Progenitor cell of endocrine pancreas (in vitro differentiated cells): Measurements from ENCODE around the gene RNF213. TPM values are rescaled to one million over a fixed set of nuclear protein-coding genes. Genes with fewer than 3 reads are reported as not detected.
A peak's percentile ranks its signal among the peaks of the same experiment; 100 is the strongest.

Experiments
- DNase-seq: peaks from one replicate; pipeline ENCODE4 v3.0.0; 2021; ENCODE audit warnings: low spot score; ENCODE audit not compliant: unreplicated experiment
- H3K27ac Mint-ChIP-seq: 2 replicates; pipeline ENCODE4 v1.8.0; 2021; ENCODE audit warnings: mild to moderate bottlenecking, moderate library complexity, mixed read lengths
- H3K27me3 Mint-ChIP-seq: 2 replicates; pipeline ENCODE4 v1.8.0; 2021; ENCODE audit warnings: mixed read lengths
- H3K36me3 Mint-ChIP-seq: 2 replicates; pipeline ENCODE4 v1.8.0; 2022; ENCODE audit warnings: mixed read lengths; ENCODE audit not compliant: insufficient read depth
- H3K4me1 Mint-ChIP-seq: 2 replicates; pipeline ENCODE4 v1.8.0; 2021; ENCODE audit warnings: low read depth, mixed read lengths
- H3K4me3 Mint-ChIP-seq: 2 replicates; pipeline ENCODE4 v1.8.0; 2021; ENCODE audit warnings: low read depth, mild to moderate bottlenecking, moderate library complexity, mixed read lengths
- H3K9me3 Mint-ChIP-seq: 2 replicates; pipeline ENCODE4 v1.8.0; 2021; ENCODE audit warnings: low read depth, mixed read lengths
- total RNA-seq: library from RNA; stranded (reverse); gene quantifications from 2 replicates; pipeline ENCODE4 v1.2.1, GENCODE V29; 2021
- TF ChIP-seq, protein P1 (sequence below): fragments of 200-600 bp; sonication (generic); IDR thresholded peaks from one replicate; pipeline ENCODE4 v1.5.0; 2021; ENCODE audit warnings: antibody characterized with exemption, mild to moderate bottlenecking; ENCODE audit not compliant: unreplicated experiment

Gene RNF213
- total RNA-seq, 1 donor from 2014 or later: 57.6 TPM

DNA sequence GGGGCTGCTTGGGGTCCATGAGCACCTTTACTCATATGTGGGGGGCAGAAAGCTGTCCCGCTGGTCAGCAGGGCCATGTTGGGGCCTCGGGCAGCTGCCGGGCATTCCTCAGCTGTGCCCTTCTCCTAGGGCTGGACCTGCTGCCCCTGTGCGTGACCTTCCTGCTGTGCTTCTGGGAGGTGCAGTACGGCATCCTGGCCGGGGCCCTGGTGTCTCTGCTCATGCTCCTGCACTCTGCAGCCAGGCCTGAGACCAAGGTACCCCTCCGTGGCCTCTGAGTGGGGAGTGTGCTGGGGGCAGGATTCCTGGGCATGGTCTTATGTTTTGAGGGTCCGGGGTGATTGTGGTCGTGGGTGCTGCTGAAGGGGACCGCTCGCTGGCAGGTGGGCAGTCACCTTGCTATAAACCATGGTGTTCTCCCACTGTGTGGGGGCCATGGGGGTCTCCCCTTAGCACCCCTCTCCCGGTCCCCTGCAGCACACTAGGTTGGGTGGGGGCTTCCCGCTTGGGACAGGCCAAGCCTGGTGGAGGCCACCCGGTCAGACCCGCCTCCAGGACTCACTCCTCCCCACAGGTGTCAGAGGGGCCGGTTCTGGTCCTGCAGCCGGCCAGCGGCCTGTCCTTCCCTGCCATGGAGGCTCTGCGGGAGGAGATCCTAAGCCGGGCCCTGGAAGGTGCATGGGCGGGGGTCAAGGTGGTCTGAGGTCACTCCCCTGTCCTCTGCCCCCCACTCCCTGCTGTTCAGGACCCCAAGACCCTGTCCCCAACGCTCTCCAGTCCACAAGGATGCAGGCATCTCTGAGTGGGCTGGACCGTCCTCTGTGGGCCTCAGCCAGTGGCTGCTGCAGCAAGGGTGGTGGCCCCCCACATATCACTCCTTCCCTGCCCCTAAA lies 12.4 kb upstream of the RNF213 start:
- DNase-seq: no peak
- H3K9me3 Mint-ChIP-seq: no peaks in the 10 kb centered on the region
- peak overlapping the region; percentile 41 for H3K27ac Mint-ChIP-seq
- H3K4me3 Mint-ChIP-seq: no peak overlapping the region
- peaks cover 12% of the 10 kb centered on the region for H3K36me3 Mint-ChIP-seq
- H3K27me3 Mint-ChIP-seq: no peaks in the 10 kb centered on the region
- TF ChIP-seq, protein P1, sequence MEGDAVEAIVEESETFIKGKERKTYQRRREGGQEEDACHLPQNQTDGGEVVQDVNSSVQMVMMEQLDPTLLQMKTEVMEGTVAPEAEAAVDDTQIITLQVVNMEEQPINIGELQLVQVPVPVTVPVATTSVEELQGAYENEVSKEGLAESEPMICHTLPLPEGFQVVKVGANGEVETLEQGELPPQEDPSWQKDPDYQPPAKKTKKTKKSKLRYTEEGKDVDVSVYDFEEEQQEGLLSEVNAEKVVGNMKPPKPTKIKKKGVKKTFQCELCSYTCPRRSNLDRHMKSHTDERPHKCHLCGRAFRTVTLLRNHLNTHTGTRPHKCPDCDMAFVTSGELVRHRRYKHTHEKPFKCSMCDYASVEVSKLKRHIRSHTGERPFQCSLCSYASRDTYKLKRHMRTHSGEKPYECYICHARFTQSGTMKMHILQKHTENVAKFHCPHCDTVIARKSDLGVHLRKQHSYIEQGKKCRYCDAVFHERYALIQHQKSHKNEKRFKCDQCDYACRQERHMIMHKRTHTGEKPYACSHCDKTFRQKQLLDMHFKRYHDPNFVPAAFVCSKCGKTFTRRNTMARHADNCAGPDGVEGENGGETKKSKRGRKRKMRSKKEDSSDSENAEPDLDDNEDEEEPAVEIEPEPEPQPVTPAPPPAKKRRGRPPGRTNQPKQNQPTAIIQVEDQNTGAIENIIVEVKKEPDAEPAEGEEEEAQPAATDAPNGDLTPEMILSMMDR: no peak
- no peaks in the 10 kb centered on the region for H3K4me1 Mint-ChIP-seq

DNA sequence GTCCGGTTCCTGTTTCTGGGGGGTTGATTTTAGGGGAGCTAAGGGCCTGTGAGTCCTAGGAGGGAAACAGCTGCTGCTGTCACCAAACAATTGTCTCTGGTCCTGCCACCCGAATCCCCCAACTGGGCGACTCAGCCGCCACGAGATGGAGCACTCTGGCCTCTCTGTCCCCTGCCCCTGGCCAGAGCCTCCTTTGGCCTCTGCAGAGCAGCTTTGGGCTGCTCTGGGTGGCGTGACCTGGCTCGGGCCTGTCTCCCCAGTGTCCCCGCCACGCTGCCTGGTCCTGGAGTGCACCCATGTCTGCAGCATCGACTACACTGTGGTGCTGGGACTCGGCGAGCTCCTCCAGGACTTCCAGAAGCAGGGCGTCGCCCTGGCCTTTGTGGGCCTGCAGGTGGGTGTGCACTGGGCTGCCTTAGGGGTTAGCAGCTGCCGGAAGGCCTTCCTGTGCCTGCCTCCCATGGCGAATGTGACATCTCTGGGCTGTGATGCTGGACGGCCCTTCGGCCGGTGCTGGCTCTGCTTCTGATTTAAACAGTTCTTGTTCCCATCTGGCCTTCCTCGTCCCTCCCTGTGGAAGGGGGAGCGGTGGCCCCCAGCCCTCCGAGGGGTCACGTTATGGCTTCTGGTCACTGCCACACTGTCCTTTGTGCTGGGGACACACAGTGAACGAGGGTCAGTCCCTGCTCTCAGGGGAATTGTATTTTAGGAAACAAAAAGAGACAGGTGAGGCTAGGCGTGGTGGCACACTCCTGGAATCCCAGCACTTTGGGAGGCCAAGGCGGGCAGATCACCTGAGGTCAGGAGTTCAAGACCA lies 11.6 kb upstream of the RNF213 start:
- no peak for DNase-seq
- TF ChIP-seq, protein P1: no peak
- no peaks in the 10 kb centered on the region for H3K27me3 Mint-ChIP-seq
- H3K36me3 Mint-ChIP-seq: peaks cover 12% of the 10 kb centered on the region
- H3K27ac Mint-ChIP-seq: no peak overlapping the region
- H3K4me1 Mint-ChIP-seq: no peaks in the 10 kb centered on the region
- no peaks in the 10 kb centered on the region for H3K9me3 Mint-ChIP-seq
- H3K4me3 Mint-ChIP-seq: no peak overlapping the region

DNA sequence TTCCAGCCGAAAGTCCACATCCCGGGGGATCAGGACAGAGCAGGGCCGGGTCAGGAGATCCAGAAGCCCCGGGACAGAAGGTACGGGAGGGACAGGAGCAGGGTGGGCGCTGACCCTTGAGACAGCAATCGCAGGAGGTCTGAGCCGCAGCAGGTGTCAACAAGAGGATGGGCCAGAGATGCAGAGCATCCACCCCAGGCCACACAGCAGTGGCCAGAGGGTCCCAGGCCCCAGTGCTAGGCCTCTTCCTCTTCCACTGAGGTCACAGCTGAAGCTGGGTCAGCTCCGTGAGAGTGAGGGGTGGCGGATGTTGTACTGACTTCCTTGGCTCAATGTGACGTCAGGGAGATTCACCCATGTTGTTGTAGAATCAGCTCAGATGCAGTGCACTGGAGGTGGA lies 8.7 kb upstream of the RNF213 start:
- no peak overlapping the region for H3K4me3 Mint-ChIP-seq
- H3K27me3 Mint-ChIP-seq: no peaks in the 10 kb centered on the region
- peak overlapping the region; percentile 83 for H3K27ac Mint-ChIP-seq
- no peak for DNase-seq
- no peaks in the 10 kb centered on the region for H3K9me3 Mint-ChIP-seq
- H3K36me3 Mint-ChIP-seq: peaks cover 5% of the 10 kb centered on the region
- H3K4me1 Mint-ChIP-seq: no peaks in the 10 kb centered on the region
- TF ChIP-seq, protein P1: no peak

DNA sequence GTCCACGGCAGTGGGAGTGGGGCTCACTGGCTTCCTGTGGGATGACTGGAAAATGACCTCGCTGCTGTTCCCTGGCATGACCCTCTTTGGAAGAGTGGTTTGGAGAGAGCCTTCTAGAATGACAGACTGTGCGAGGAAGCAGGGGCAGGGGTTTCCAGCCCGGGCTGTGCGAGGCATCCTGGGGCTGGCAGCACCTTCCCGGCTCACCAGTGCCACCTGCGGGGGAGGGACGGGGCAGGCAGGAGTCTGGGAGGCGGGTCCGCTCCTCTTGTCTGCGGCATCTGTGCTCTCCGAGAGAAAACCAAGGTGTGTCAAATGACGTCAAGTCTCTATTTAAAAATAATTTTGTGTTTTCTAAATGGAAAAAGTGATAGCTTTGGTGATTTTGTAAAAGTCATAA lies 7.8 kb upstream of the RNF213 start:
- peak; percentile 34 for DNase-seq
- TF ChIP-seq, protein P1: peak; percentile 51
- Mint-ChIP-seq H3K27ac (no peak overlapping the region), H3K27me3 (no peaks in the 10 kb centered on the region), H3K4me3 (no peak overlapping the region), H3K9me3 (no peaks in the 10 kb centered on the region), H3K36me3 (peaks cover 4% of the 10 kb centered on the region), H3K4me1 (no peaks in the 10 kb centered on the region)

DNA sequence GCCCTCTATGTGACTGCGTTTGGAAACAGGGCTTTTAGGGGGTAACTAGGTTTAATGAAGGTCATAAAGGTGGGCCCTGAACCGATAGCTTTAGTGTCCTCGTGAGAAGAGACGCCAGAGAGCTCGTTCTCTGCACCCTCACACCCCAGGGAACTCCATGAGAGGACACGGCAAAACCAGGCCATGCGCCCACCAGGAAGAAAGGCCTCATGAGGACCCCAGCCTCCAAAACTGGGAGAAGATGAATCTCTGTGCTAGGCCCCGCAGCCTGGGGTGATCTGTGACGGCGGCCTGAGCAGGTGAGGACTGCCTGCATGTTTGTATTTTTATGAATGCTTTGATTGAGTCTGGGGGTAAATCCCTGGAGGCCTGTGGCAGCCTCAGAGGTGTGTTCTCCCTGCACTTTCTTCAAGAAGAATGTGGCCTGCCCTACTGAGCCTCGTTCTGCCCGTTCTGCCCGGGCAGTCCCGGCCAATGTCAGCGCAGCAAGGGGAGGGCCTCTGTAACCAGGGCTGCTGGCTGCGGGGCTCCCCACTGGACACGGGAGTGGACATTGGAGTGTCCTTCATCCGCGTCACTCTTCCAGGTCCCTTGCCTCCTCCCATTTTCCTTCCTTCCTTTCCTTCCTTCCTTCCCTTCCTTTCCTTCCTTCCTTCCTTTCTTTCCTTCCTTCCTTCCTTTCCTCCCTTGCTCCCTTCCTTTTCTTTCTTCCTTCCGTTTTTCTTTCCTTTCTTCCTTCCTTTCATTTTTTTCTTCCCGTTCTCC lies 6.8 kb upstream of the RNF213 start:
- no peaks in the 10 kb centered on the region for H3K9me3 Mint-ChIP-seq
- H3K36me3 Mint-ChIP-seq: peaks cover 4% of the 10 kb centered on the region
- H3K4me1 Mint-ChIP-seq: peaks cover 2% of the 10 kb centered on the region
- DNase-seq: no peak
- H3K27ac Mint-ChIP-seq: no peak overlapping the region
- TF ChIP-seq, protein P1: no peak
- H3K27me3 Mint-ChIP-seq: peaks cover 7% of the 10 kb centered on the region
- no peak overlapping the region for H3K4me3 Mint-ChIP-seq
